ENCODE results near the gene DSP.

GRCh38 chr6:7566617-7567173 is 25.2 kb downstream of the DSP start:
- no peak for TF ChIP-seq KAT7 (CRISPR knock-in tag; IDR thresholded peaks at IDR 0.05; ENCODE audit: borderline replicate concordance)
- no peak for TF ChIP-seq CTCF (IDR thresholded peaks at IDR 0.05)
- no peak for TF ChIP-seq ZNF121 (CRISPR knock-in tag; IDR thresholded peaks at IDR 0.05)
- TF ChIP-seq ZNF219 (CRISPR knock-in tag; IDR thresholded peaks at IDR 0.05; ENCODE audit: borderline replicate concordance): no peak
- no peak for TF ChIP-seq JUN (CRISPR knock-in tag; IDR thresholded peaks at IDR 0.05)
- TF ChIP-seq ZSCAN18 (CRISPR knock-in tag; IDR thresholded peaks at IDR 0.05): no peak
